Body of pancreas (tissue), 4 donors: Measurements from ENCODE around the gene ZFAND3.

ENCODE experiments used
- POLR2A ChIP-seq, 3 donors: fragments of 450-650 bp; IDR thresholded peaks; one replicate each; pipeline ENCODE4 v1.6.1; 2016; ENCODE audit warnings: antibody characterized with exemption in 3 of 3, mild to moderate bottlenecking in 2 of 3
- TF ChIP-seq, protein P1 (sequence below), 7 experiments: fragments of 450-650 bp in 4 of 7; fragments of 200-600 bp in 3 of 7; sonication (generic) in 3 of 7; IDR thresholded peaks; one replicate each; pipeline ENCODE4 v1.5.1; 2016 to 2019; ENCODE audit warnings: antibody characterized with exemption in 7 of 7

DNA sequence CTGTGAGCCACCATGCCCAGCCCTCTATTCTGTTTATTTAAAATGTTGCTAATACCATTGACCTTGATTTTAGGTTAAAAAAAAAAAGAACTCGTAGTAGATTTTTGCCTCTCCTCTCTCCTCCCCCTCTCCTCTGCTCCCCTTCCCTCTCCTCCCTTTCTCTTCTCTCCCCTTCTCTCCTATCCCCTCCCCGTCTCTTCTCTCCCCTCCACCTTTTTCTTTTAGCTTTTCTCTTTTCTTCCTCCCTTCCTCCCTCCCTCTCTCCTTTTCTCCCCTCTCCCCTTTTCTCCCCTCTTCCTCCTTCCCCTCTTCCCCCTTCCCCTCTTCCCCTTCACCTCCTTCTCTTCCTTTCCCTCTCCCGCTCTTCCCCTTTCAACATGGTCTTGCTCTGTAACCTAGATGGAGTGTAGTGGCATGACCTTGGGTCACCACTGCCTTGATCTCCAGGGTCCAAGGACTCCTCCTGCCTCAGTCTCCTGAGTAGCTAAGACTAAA, 223.8 kb downstream of the ZFAND3 start:
- no peak for TF ChIP-seq POLR2A (IDR thresholded peaks at IDR 0.05)
- TF ChIP-seq, protein P1, sequence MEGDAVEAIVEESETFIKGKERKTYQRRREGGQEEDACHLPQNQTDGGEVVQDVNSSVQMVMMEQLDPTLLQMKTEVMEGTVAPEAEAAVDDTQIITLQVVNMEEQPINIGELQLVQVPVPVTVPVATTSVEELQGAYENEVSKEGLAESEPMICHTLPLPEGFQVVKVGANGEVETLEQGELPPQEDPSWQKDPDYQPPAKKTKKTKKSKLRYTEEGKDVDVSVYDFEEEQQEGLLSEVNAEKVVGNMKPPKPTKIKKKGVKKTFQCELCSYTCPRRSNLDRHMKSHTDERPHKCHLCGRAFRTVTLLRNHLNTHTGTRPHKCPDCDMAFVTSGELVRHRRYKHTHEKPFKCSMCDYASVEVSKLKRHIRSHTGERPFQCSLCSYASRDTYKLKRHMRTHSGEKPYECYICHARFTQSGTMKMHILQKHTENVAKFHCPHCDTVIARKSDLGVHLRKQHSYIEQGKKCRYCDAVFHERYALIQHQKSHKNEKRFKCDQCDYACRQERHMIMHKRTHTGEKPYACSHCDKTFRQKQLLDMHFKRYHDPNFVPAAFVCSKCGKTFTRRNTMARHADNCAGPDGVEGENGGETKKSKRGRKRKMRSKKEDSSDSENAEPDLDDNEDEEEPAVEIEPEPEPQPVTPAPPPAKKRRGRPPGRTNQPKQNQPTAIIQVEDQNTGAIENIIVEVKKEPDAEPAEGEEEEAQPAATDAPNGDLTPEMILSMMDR (IDR thresholded peaks at IDR 0.05) = no peak
